22Rv1 (cell line): Measurements from ENCODE around the gene PPIF.

Source experiments
- H3K27ac ChIP-seq: fragments of 450-650 bp; 2 replicates; pipeline ENCODE4 v1.5.1; 2017
- ZFX ChIP-seq: fragments of 450-650 bp; IDR thresholded peaks from 2 replicates; pipeline ENCODE4 v1.6.1; 2017; ENCODE audit warnings: antibody characterized with exemption, borderline replicate concordance
- TF ChIP-seq, protein P1 (sequence below): fragments of 450-650 bp; IDR thresholded peaks from 2 replicates; pipeline ENCODE4 v1.5.1; 2017; ENCODE audit warnings: mild to moderate bottlenecking

Gene PPIF

DNA sequence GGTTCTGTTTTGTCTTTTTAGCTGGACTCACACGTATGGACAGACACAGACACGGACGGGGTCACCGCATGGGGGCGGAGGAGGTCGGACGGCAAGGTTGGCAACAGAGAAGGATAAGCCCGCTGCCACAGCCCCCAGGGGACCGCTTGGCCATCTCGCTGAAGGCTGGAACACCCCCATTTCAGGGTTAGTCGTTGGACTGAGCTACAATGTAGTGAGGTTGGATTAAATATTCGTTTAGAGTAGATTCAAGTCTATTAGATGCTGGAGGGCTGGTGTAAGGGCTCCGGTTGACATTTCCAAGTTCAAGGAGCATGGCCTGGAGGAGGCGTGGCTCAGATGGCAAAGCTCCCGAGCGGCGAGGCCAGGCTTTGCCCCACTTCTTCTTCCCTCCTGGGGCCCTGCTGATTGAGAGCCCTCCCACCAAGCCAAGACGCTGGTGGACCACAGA lies 35.2 kb downstream of the PPIF start:
- TF ChIP-seq, protein P1, sequence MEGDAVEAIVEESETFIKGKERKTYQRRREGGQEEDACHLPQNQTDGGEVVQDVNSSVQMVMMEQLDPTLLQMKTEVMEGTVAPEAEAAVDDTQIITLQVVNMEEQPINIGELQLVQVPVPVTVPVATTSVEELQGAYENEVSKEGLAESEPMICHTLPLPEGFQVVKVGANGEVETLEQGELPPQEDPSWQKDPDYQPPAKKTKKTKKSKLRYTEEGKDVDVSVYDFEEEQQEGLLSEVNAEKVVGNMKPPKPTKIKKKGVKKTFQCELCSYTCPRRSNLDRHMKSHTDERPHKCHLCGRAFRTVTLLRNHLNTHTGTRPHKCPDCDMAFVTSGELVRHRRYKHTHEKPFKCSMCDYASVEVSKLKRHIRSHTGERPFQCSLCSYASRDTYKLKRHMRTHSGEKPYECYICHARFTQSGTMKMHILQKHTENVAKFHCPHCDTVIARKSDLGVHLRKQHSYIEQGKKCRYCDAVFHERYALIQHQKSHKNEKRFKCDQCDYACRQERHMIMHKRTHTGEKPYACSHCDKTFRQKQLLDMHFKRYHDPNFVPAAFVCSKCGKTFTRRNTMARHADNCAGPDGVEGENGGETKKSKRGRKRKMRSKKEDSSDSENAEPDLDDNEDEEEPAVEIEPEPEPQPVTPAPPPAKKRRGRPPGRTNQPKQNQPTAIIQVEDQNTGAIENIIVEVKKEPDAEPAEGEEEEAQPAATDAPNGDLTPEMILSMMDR: no peak
- no peak for TF ChIP-seq ZFX
- no peak overlapping the region for H3K27ac ChIP-seq

GRCh38 chr10:79383974-79384606 lies 36.8 kb downstream of the PPIF start:
- TF ChIP-seq, protein P1: no peak
- no peak for TF ChIP-seq ZFX
- no peak overlapping the region for H3K27ac ChIP-seq

DNA sequence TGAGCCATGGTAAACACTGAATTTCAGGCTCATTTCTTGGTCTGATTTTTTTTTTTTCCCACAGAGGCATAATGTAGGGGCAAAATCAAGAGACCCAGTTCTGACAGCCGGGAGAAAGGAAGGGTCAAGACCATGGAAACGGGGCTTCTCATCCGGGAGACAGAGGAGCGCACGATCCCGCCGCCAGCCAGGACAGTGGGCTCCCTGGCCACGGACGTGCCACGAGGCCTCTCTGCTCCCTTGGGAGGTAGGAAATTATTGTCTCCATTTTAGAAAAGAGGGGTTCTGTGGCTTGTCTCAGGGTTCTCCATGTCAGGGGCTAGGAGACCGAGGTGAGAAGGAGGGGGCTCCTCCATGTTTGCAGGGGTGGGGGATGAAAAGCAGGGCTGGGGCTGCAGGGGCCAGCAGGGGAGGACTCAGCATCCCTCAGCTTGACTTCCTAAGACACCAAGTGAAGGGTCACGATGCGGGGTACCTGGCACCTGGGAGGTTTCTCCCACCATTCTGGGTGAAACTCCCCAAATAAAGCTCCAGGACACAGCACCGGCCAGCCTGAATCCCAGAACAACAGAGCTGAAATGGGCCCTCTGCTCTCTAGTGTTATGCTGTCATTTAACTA lies 37.6 kb downstream of the PPIF start:
- no peak overlapping the region for H3K27ac ChIP-seq
- TF ChIP-seq, protein P1: no peak
- no peak for TF ChIP-seq ZFX

DNA sequence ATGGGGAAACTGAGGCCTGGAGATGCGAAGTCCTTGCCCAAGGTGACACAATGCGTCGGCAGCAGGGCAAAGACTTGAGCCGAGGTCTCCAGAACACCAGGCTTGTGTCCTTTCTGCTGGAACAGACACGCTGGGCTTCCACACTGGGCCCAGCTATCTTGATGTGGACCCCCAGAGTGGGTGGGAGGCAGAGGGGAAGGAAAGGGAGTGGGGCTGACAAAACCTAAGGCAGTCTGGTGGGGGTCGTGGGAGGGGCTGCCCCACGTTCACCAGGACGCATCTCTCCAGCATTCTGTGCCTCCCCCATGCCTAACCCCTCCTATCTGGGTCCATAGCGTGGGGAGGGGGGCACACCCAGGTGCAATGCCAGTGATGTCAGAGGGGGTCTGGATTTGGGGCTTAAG lies 38.1 kb downstream of the PPIF start:
- TF ChIP-seq, protein P1: no peak
- TF ChIP-seq ZFX: no peak
- H3K27ac ChIP-seq: no peak overlapping the region

GRCh38 chr10:79385804-79386531 lies 38.7 kb downstream of the PPIF start:
- H3K27ac ChIP-seq: no peak overlapping the region

GRCh38 chr10:79386637-79387465 lies 39.6 kb downstream of the PPIF start:
- H3K27ac ChIP-seq: no peak overlapping the region
- TF ChIP-seq ZFX: no peak
- TF ChIP-seq, protein P1: no peak

More at GRCh38 chr10:79385804-79386531, 38.7 kb downstream of the PPIF start:
- TF ChIP-seq, protein P1: no peak
- no peak for TF ChIP-seq ZFX
